ENCODE results near the gene TCN2. TPM values are rescaled to one million over a fixed set of nuclear protein-coding genes. Genes with fewer than 3 reads are reported as not detected.

The TCN2 gene
- total RNA-seq, 1 donor from 2014 or later, result 15.5 TPM

DNA sequence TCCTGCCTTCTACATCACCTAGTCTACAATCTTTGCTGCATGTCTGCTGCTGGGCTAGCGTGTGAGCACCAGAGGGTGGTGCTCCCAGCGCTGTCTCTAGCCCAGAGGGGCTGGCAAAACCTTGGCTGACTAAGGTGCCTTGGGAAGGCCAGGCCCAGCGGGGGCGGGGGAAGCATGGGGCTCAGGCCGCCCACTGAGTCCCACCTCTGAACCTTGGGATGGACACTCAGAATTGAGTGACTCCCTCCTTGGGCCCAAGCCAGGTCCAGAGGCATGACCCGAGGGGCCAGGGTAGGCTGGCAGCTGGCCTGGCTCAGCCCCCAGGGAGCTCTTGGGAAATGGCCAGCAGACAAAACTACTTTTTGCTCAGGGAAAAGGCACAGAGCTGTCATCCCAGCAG lies 24.9 kb upstream of the TCN2 start:
- Mint-ChIP-seq H3K36me3 (peaks cover 30% of the 10 kb centered on the region), H3K4me1 (no peaks in the 10 kb centered on the region), H3K4me3 (no peak overlapping the region), H3K27ac (no peak overlapping the region), H3K27me3 (ENCODE audit: low read depth) (no peaks in the 10 kb centered on the region), H3K9me3 (no peaks in the 10 kb centered on the region)
- TF ChIP-seq, protein P1, sequence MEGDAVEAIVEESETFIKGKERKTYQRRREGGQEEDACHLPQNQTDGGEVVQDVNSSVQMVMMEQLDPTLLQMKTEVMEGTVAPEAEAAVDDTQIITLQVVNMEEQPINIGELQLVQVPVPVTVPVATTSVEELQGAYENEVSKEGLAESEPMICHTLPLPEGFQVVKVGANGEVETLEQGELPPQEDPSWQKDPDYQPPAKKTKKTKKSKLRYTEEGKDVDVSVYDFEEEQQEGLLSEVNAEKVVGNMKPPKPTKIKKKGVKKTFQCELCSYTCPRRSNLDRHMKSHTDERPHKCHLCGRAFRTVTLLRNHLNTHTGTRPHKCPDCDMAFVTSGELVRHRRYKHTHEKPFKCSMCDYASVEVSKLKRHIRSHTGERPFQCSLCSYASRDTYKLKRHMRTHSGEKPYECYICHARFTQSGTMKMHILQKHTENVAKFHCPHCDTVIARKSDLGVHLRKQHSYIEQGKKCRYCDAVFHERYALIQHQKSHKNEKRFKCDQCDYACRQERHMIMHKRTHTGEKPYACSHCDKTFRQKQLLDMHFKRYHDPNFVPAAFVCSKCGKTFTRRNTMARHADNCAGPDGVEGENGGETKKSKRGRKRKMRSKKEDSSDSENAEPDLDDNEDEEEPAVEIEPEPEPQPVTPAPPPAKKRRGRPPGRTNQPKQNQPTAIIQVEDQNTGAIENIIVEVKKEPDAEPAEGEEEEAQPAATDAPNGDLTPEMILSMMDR (IDR thresholded peaks at IDR 0.05; ENCODE audit: unreplicated experiment), result no peak
- DNase-seq (ENCODE audit: low spot score in 2 of 2, unreplicated experiment in 2 of 2), result no peak

GRCh38 chr22:30582788-30583545 lies 24.0 kb upstream of the TCN2 start:
- Mint-ChIP-seq H3K36me3 (peaks cover 33% of the 10 kb centered on the region), H3K9me3 (no peaks in the 10 kb centered on the region), H3K27ac (no peak overlapping the region), H3K4me1 (no peaks in the 10 kb centered on the region), H3K27me3 (ENCODE audit: low read depth) (no peaks in the 10 kb centered on the region), H3K4me3 (no peak overlapping the region)
- TF ChIP-seq, protein P1 (IDR thresholded peaks at IDR 0.05; ENCODE audit: unreplicated experiment), result no peak
- DNase-seq (ENCODE audit: low spot score in 2 of 2, unreplicated experiment in 2 of 2), result no peak

DNA sequence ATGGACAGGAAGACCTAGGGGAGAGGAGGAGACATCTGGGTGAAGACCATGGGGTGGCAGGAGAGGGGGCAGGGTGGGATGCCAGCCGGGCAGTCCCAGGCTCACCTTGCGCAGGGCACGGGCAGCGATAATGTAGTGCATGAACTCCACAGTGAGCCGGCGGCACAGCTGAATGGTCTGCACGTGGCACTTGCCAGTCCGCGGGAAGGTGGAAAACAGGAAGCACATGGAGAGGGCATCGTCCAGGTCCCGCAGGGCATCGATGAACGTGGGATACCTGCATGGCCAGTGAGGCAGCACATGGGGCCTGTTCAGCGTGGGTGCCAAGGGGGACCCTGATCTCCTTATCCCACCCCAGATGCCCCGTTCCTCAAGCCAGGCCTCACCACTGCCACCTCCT lies 22.5 kb upstream of the TCN2 start:
- TF ChIP-seq, protein P1 (IDR thresholded peaks at IDR 0.05; ENCODE audit: unreplicated experiment), result no peak
- Mint-ChIP-seq H3K27ac (no peak overlapping the region), H3K27me3 (ENCODE audit: low read depth) (no peaks in the 10 kb centered on the region), H3K4me3 (no peak overlapping the region), H3K4me1 (no peaks in the 10 kb centered on the region), H3K36me3 (peaks cover 26% of the 10 kb centered on the region), H3K9me3 (no peaks in the 10 kb centered on the region)
- no peak for DNase-seq (ENCODE audit: low spot score in 2 of 2, unreplicated experiment in 2 of 2)

GRCh38 chr22:30586414-30586813 lies 20.6 kb upstream of the TCN2 start:
- no peaks in the 10 kb centered on the region for H3K9me3 Mint-ChIP-seq
- H3K36me3 Mint-ChIP-seq, result peaks cover 18% of the 10 kb centered on the region
- H3K27me3 Mint-ChIP-seq (ENCODE audit: low read depth), result no peaks in the 10 kb centered on the region
- TF ChIP-seq, protein P1 (IDR thresholded peaks at IDR 0.05; ENCODE audit: unreplicated experiment), result no peak
- H3K4me3 Mint-ChIP-seq, result no peak overlapping the region
- H3K4me1 Mint-ChIP-seq, result peaks cover 2% of the 10 kb centered on the region
- no peak for DNase-seq (ENCODE audit: low spot score in 2 of 2, unreplicated experiment in 2 of 2)
- no peak overlapping the region for H3K27ac Mint-ChIP-seq

GRCh38 chr22:30591191-30591587 lies 15.8 kb upstream of the TCN2 start:
- Mint-ChIP-seq H3K27ac (no peak overlapping the region), H3K4me1 (peaks cover 2% of the 10 kb centered on the region), H3K4me3 (no peak overlapping the region), H3K27me3 (ENCODE audit: low read depth) (peaks cover 22% of the 10 kb centered on the region), H3K36me3 (peaks cover 10% of the 10 kb centered on the region), H3K9me3 (no peaks in the 10 kb centered on the region)
- no peak for DNase-seq (ENCODE audit: low spot score in 2 of 2, unreplicated experiment in 2 of 2)
- TF ChIP-seq, protein P1 (IDR thresholded peaks at IDR 0.05; ENCODE audit: unreplicated experiment), result no peak

Measured in mesothelial cell of epicardium (in vitro differentiated cells).